Mesenchymal stem cell (in vitro differentiated cells and primary cell): ENCODE data around the gene ZNF483.

ENCODE experiments used
- DNase-seq: peaks from one replicate; pipeline ENCODE4 v3.0.0-alpha.2; 2013
- H2AFZ ChIP-seq: one replicate; pipeline ENCODE4 v1.6.1; 2013; ENCODE audit warnings: low read depth, mild to moderate bottlenecking, control low read depth, inconsistent platforms, low read length, moderate library complexity
- H2AK5ac ChIP-seq: 2 replicates; pipeline ENCODE4 v1.6.1; 2013; ENCODE audit warnings: low read length, moderate library complexity, mild to moderate bottlenecking, inconsistent platforms; ENCODE audit not compliant: severe bottlenecking
- H2BK120ac ChIP-seq: one replicate; pipeline ENCODE4 v1.6.1; 2013; ENCODE audit warnings: low read depth, mild to moderate bottlenecking, inconsistent platforms, low read length, moderate library complexity
- H2BK12ac ChIP-seq, 2 experiments: one replicate each; pipeline ENCODE4 v1.6.1; 2013; ENCODE audit warnings: inconsistent platforms in 2 of 2, low read length in 2 of 2, mild to moderate bottlenecking in 2 of 2, moderate library complexity in 2 of 2, control low read depth in 1 of 2
- H2BK15ac ChIP-seq: one replicate; pipeline ENCODE4 v1.6.1; 2013; ENCODE audit warnings: mild to moderate bottlenecking, low read depth, inconsistent platforms; ENCODE audit not compliant: poor library complexity, severe bottlenecking
- H2BK5ac ChIP-seq: 2 replicates; pipeline ENCODE4 v1.6.1; 2013; ENCODE audit warnings: low read depth, mild to moderate bottlenecking, low read length, control low read depth, inconsistent platforms; ENCODE audit not compliant: poor library complexity, severe bottlenecking
- H3K14ac ChIP-seq, 2 experiments: one replicate each; pipeline ENCODE4 v1.6.1; 2013; ENCODE audit warnings: inconsistent platforms in 2 of 2, low read length in 2 of 2, control low read depth in 1 of 2, mild to moderate bottlenecking in 1 of 2, moderate library complexity in 1 of 2
- H3K18ac ChIP-seq, 2 experiments: one replicate each; pipeline ENCODE4 v1.6.1; 2013; ENCODE audit warnings: inconsistent platforms in 2 of 2, low read length in 2 of 2, control low read depth in 1 of 2, low read depth in 1 of 2, mild to moderate bottlenecking in 1 of 2
- H3K23ac ChIP-seq, 2 experiments: one replicate each; pipeline ENCODE4 v1.6.1; 2013; ENCODE audit warnings: inconsistent platforms in 2 of 2, low read length in 2 of 2, mild to moderate bottlenecking in 2 of 2, moderate library complexity in 2 of 2, control low read depth in 1 of 2
- H3K27ac ChIP-seq: 2 replicates; pipeline ENCODE4 v1.5.1; 2013; ENCODE audit warnings: mild to moderate bottlenecking, moderate library complexity, low read length, control low read depth, inconsistent platforms; ENCODE audit not compliant: poor library complexity, severe bottlenecking
- H3K27me3 ChIP-seq, 2 experiments: 2 replicates each; pipeline versions ENCODE4 v1.6.1 to v1.7.0; 2013; ENCODE audit warnings: low read length in 2 of 2, mild to moderate bottlenecking in 2 of 2, moderate library complexity in 2 of 2, control low read depth in 1 of 2, inconsistent platforms in 1 of 2; ENCODE audit not compliant: control insufficient read depth in 1 of 2, insufficient read depth in 1 of 2
- H3K36me3 ChIP-seq, 2 experiments: 2 replicates each; pipeline versions ENCODE4 v1.6.1 to v1.7.0; 2013; ENCODE audit warnings: low read length in 2 of 2, control low read depth in 1 of 2, inconsistent platforms in 1 of 2, low read depth in 1 of 2, mild to moderate bottlenecking in 1 of 2; ENCODE audit not compliant: insufficient read depth in 2 of 2, control insufficient read depth in 1 of 2
- H3K4ac ChIP-seq, 2 experiments: one replicate each; pipeline ENCODE4 v1.6.1; 2013; ENCODE audit warnings: inconsistent platforms in 2 of 2, low read length in 2 of 2, mild to moderate bottlenecking in 2 of 2, moderate library complexity in 2 of 2, control low read depth in 1 of 2, low read depth in 1 of 2
- H3K4me1 ChIP-seq: 2 replicates; pipeline ENCODE4 v1.6.1; 2013; ENCODE audit warnings: low read depth, low read length, control low read depth; ENCODE audit not compliant: control insufficient read depth, insufficient read depth
- H3K4me2 ChIP-seq: 2 replicates; pipeline ENCODE4 v1.6.1; 2013; ENCODE audit warnings: low read length, mild to moderate bottlenecking, inconsistent platforms; ENCODE audit not compliant: poor library complexity, severe bottlenecking
- H3K4me3 ChIP-seq, 2 experiments: 2 replicates each; pipeline versions ENCODE4 v1.5.1 to v1.7.0; 2013; ENCODE audit warnings: low read length in 2 of 2, mild to moderate bottlenecking in 2 of 2, control low read depth in 1 of 2, low read depth in 1 of 2; ENCODE audit not compliant: insufficient read depth in 1 of 2
- H3K79me1 ChIP-seq: replicated peaks from 2 replicates; pipeline ENCODE4 v1.6.1; 2013; ENCODE audit warnings: mild to moderate bottlenecking, control low read depth, low read length, inconsistent platforms; ENCODE audit not compliant: poor library complexity, severe bottlenecking
- H3K9ac ChIP-seq: 2 replicates; pipeline ENCODE4 v1.7.0; 2013; ENCODE audit warnings: mild to moderate bottlenecking, low read length, moderate library complexity
- H3K9me3 ChIP-seq: 2 replicates; pipeline ENCODE4 v1.7.0; 2013; ENCODE audit warnings: mild to moderate bottlenecking, low read length; ENCODE audit not compliant: control insufficient read depth
- H4K8ac ChIP-seq: one replicate; pipeline ENCODE4 v1.6.1; 2013; ENCODE audit warnings: inconsistent platforms, mild to moderate bottlenecking, low read length, moderate library complexity
- H4K91ac ChIP-seq: one replicate; pipeline ENCODE4 v1.6.1; 2013; ENCODE audit warnings: mild to moderate bottlenecking, low read length, inconsistent platforms
- WGBS: methylation state at CpG from one replicate; pipeline ENCODE4 v1.1.7; 2013; ENCODE audit warnings: mixed read lengths; 5-methylcytosine and 5-hydroxymethylcytosine counted together

The ZNF483 gene

GRCh38 chr9:111527347-111527746, 2.4 kb downstream of the ZNF483 start:
- 87% methylated on average over 2 of the region's 2 CpGs for WGBS
- Histone ChIP-seq H4K91ac (no peak overlapping the region), H3K27ac (no peak overlapping the region), H3K4me2 (no peak overlapping the region), H2BK120ac (no peak overlapping the region), H2AFZ (no peak overlapping the region), H3K4me1 (peaks cover 6% of the 10 kb centered on the region), H2BK5ac (no peak overlapping the region), H3K23ac (no peak overlapping the region), H3K36me3 (peaks cover 11 to 19% of the 10 kb centered on the region in 2 experiments), H3K4ac (no peak overlapping the region), H3K79me1 (peaks cover 2% of the 10 kb centered on the region), H2BK12ac (no peak overlapping the region), H3K27me3 (peaks cover 0 to 8% of the 10 kb centered on the region in 2 experiments), H3K18ac (no peak overlapping the region), H3K14ac (no peak overlapping the region), H2AK5ac (no peak overlapping the region), H2BK15ac (no peak overlapping the region), H3K4me3 (no peak overlapping the region), H3K9ac (no peak overlapping the region), H3K9me3 (peaks cover 22% of the 10 kb centered on the region), H4K8ac (no peak overlapping the region)
- DNase-seq: no peak

DNA sequence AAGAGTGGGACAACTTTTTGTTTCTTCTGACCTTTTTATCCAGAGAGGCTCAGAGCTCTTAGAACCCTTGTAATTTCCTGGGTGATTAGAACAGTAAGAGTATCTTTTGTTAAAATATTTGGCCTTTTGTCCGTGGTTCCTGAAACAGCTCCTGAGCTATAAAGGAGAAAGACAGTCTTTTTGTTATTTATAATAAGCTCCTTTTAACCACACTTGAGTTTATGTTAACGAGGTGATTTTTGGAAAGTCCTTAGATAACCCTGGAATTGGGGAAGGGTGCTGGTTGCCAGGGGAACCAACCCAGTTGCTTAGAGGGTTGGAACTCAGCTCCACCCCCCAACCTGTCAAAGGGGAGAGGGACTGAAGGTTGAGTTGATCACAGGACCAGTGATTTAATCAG, 4.8 kb downstream of the ZNF483 start:
- Histone ChIP-seq H3K27me3 (peaks cover 0 to 3% of the 10 kb centered on the region in 2 experiments), H3K9me3 (peaks cover 43% of the 10 kb centered on the region), H3K4me1 (peaks cover 6% of the 10 kb centered on the region), H3K14ac (no peak overlapping the region), H3K79me1 (peaks cover 2% of the 10 kb centered on the region), H2AFZ (no peak overlapping the region), H3K36me3 (peaks cover 13 to 35% of the 10 kb centered on the region in 2 experiments), H4K91ac (no peak overlapping the region), H2BK120ac (no peak overlapping the region), H3K4ac (no peak overlapping the region), H3K27ac (no peak overlapping the region), H2BK15ac (no peak overlapping the region), H4K8ac (no peak overlapping the region), H3K4me2 (no peak overlapping the region), H3K4me3 (no peak overlapping the region), H3K23ac (no peak overlapping the region), H2AK5ac (no peak overlapping the region), H2BK12ac (no peak overlapping the region), H3K18ac (no peak overlapping the region), H2BK5ac (no peak overlapping the region), H3K9ac (no peak overlapping the region)
- WGBS: 0% methylated on average over 1 of the region's 2 CpGs
- no peak for DNase-seq

- Histone ChIP-seq H4K91ac (no peak overlapping the region), H3K4ac (no peak overlapping the region), H3K14ac (no peak overlapping the region), H2BK15ac (no peak overlapping the region), H3K9me3 (peaks cover 57% of the 10 kb centered on the region), H2AK5ac (no peak overlapping the region), H3K36me3 (peaks cover 17 to 48% of the 10 kb centered on the region in 2 experiments), H3K23ac (no peak overlapping the region), H3K9ac (no peak overlapping the region), H3K27ac (no peak overlapping the region), H2AFZ (no peak overlapping the region), H3K4me2 (no peak overlapping the region), H3K4me1 (no peaks in the 10 kb centered on the region), H4K8ac (no peak overlapping the region), H3K4me3 (no peak overlapping the region), H2BK120ac (no peak overlapping the region), H2BK5ac (no peak overlapping the region), H3K79me1 (peaks cover 2% of the 10 kb centered on the region), H3K27me3 (no peaks in the 10 kb centered on the region), H3K18ac (no peak overlapping the region), H2BK12ac (no peak overlapping the region)
- WGBS: 89% methylated on average over 2 of the region's 4 CpGs
- no peak for DNase-seq
Observed at GRCh38 chr9:111531716-111532115, 6.7 kb downstream of the ZNF483 start.

DNA sequence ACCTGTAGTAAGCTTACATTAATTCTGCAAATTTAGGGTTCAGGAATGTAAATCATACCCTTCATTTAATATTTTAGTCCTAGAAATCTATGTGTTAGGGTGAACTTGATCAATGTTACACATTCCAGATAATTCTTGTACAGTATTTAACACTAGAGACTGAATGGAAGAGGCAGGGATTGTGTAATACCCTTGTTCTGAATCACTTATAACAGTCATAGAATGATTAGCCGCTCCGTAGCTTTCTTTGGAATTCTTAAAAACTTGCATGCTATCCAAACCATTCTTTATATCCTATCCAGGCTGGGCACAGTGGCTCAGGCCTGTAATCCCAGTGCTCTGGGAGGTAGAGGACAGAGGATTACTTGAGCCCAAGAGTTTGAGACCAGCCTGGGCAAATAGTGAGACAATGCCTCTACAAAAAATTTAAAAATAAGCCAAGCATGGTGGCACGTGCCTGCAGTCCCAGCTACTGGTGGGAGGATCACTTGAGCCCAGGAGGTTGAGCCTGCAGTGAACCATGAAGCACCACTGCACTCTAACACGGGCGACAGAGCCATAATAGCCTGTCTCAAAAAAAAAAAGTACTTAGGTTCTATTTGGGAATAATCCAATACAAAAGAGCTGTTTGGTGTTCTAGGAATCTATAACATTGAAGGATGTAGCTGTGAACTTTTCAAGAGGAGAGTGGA, 8.3 kb downstream of the ZNF483 start:
- Histone ChIP-seq H4K8ac (no peak overlapping the region), H3K9ac (no peak overlapping the region), H3K18ac (no peak overlapping the region), H2BK120ac (no peak overlapping the region), H2AFZ (no peak overlapping the region), H3K36me3 (peaks cover 26 to 52% of the 10 kb centered on the region in 2 experiments), H4K91ac (no peak overlapping the region), H3K4me3 (peak overlapping the region in 1 of 2 experiments; percentile 16), H3K23ac (no peak overlapping the region), H3K14ac (no peak overlapping the region), H2BK5ac (no peak overlapping the region), H3K4me1 (no peaks in the 10 kb centered on the region), H3K27ac (no peak overlapping the region), H3K4me2 (no peak overlapping the region), H3K79me1 (peaks cover 2% of the 10 kb centered on the region), H3K27me3 (no peaks in the 10 kb centered on the region), H2BK15ac (no peak overlapping the region), H3K9me3 (peaks cover 72% of the 10 kb centered on the region), H2AK5ac (no peak overlapping the region), H3K4ac (no peak overlapping the region), H2BK12ac (no peak overlapping the region)
- DNase-seq: no peak
- 76% methylated on average over 1 of the region's 5 CpGs for WGBS
